ENCODE results near the gene WDR36. TPM values are rescaled to one million over a fixed set of nuclear protein-coding genes. Genes with fewer than 3 reads are reported as not detected.
A peak's percentile ranks its signal among the peaks of the same experiment; 100 is the strongest.

Gene WDR36
- total RNA-seq, 2 experiments from 2014 or later: 22.0 to 22.4 TPM

DNA sequence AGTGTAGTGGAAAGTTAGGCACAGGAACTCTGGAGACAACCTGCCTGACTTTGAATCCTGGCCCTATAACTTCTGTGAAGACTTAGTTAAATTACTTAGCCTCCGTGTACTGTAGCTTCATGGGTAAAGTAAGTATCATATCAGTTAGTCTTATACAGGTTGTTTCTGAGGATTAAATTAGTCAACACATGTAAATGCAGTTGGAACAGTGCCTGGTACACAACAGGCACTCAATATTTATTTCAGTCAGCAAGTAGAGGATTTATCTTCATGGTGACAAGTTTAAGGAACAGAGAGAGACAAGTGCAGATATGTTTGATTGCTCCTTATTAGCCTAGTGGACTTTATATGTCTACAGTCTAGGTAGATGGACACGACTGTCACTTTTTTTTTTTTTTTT, 17.9 kb upstream of the WDR36 start:
- no peak overlapping the region for H3K27ac ChIP-seq (ENCODE audit: low read depth in 1 of 2, low read length in 2 of 2)
- DNase-seq (no peak), ATAC-seq (ENCODE audit: poor library complexity) (no peak)
- no peaks in the 10 kb centered on the region for H3K9me3 ChIP-seq (ENCODE audit: control insufficient read depth in 1 of 2, insufficient read depth in 1 of 2, low read length in 2 of 2)
- Mint-ChIP-seq H3K27ac (no peak overlapping the region), H3K9me3 (no peaks in the 10 kb centered on the region), H3K36me3 (ENCODE audit: low read depth) (no peaks in the 10 kb centered on the region), H3K4me3 (peak overlapping the region; percentile 85), H3K4me1 (ENCODE audit: low read depth) (peaks cover 32% of the 10 kb centered on the region), H3K27me3 (peaks cover 84% of the 10 kb centered on the region)
- POLR2A ChIA-PET: no interaction called here
- H3K4me3 ChIP-seq (ENCODE audit: low read length): no peak overlapping the region
- TF ChIP-seq CTCF (IDR thresholded peaks at IDR 0.05): no peak
- H3K36me3 ChIP-seq (ENCODE audit: insufficient read depth, low read length): no peaks in the 10 kb centered on the region
- CTCF ChIA-PET: no interaction called here
- peaks cover 23% of the 10 kb centered on the region for H3K4me1 ChIP-seq (ENCODE audit: insufficient read depth, low read length)
- intact Hi-C loops (cut with DNase I, micrococcal nuclease): no loop called here
- H3K27me3 ChIP-seq (ENCODE audit: control insufficient read depth in 1 of 2, insufficient read depth in 2 of 2, low read length in 2 of 2): peaks cover 41 to 66% of the 10 kb centered on the region in 2 experiments

DNA sequence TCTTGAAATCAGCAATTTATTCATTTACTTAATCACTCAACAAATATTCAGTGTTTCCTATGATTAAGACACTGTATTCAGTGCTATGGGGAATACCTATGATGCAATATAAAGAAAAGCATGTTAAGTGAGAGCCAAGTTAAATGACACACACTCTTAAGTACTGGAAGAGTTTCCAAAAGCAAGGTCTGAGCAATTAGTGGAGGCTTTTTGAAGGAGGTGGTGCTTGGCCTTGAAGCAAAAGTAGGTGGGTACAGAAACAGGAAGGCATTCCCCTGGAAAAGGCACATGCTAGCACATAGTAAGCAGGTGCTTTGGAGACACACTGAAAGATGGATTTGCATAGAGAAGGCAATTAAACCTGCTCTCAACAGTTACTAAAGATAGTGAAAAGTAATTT, 16.6 kb upstream of the WDR36 start:
- Mint-ChIP-seq H3K27me3 (peaks cover 80% of the 10 kb centered on the region), H3K4me1 (ENCODE audit: low read depth) (peaks cover 24% of the 10 kb centered on the region), H3K9me3 (no peaks in the 10 kb centered on the region), H3K4me3 (no peak overlapping the region), H3K36me3 (ENCODE audit: low read depth) (no peaks in the 10 kb centered on the region), H3K27ac (no peak overlapping the region)
- no peak overlapping the region for H3K4me3 ChIP-seq (ENCODE audit: low read length)
- no peak for TF ChIP-seq CTCF (IDR thresholded peaks at IDR 0.05)
- no peaks in the 10 kb centered on the region for H3K9me3 ChIP-seq (ENCODE audit: control insufficient read depth in 1 of 2, insufficient read depth in 1 of 2, low read length in 2 of 2)
- peaks cover 17% of the 10 kb centered on the region for H3K4me1 ChIP-seq (ENCODE audit: insufficient read depth, low read length)
- H3K27ac ChIP-seq (ENCODE audit: low read depth in 1 of 2, low read length in 2 of 2): no peak overlapping the region
- DNase-seq: no peak
- intact Hi-C loops (cut with DNase I, micrococcal nuclease): no loop called here
- CTCF ChIA-PET: no interaction called here
- ATAC-seq (ENCODE audit: poor library complexity): no peak
- POLR2A ChIA-PET: no interaction called here
- peaks cover 28 to 53% of the 10 kb centered on the region in 2 experiments for H3K27me3 ChIP-seq (ENCODE audit: control insufficient read depth in 1 of 2, insufficient read depth in 2 of 2, low read length in 2 of 2)
- H3K36me3 ChIP-seq (ENCODE audit: insufficient read depth, low read length): no peaks in the 10 kb centered on the region

DNA sequence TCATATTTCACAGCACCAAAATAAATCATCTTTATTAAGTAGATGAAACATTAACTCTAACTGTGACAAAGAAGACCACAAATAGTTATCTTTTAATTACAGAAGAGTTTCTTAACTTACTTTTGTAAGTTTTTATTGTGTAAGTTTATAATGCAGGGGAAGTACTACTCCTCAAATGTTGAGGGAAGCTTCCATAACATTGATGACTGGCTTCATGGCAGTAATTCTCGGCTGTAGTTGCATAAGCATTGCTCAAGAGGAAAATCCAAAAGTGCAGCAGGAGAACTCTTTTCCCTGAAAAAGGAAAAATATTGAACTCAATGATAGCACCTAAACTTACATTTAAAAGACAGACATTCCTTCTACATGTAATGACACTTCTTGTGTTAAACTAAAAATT, 16.1 kb upstream of the WDR36 start:
- Histone ChIP-seq H3K27me3 (ENCODE audit: control insufficient read depth in 1 of 2, insufficient read depth in 2 of 2, low read length in 2 of 2) (peaks cover 22 to 47% of the 10 kb centered on the region in 2 experiments), H3K36me3 (ENCODE audit: insufficient read depth, low read length) (no peaks in the 10 kb centered on the region), H3K4me3 (ENCODE audit: low read length) (no peak overlapping the region), H3K4me1 (ENCODE audit: insufficient read depth, low read length) (peaks cover 11% of the 10 kb centered on the region), H3K9me3 (ENCODE audit: control insufficient read depth in 1 of 2, insufficient read depth in 1 of 2, low read length in 2 of 2) (no peaks in the 10 kb centered on the region), H3K27ac (ENCODE audit: low read depth in 1 of 2, low read length in 2 of 2) (no peak overlapping the region)
- ChIA-PET POLR2A (no interaction called here), CTCF (no interaction called here)
- no peak for TF ChIP-seq CTCF (IDR thresholded peaks at IDR 0.05)
- no peak overlapping the region for H3K4me3 Mint-ChIP-seq
- H3K27ac Mint-ChIP-seq: no peak overlapping the region
- no peaks in the 10 kb centered on the region for H3K36me3 Mint-ChIP-seq (ENCODE audit: low read depth)
- H3K9me3 Mint-ChIP-seq: no peaks in the 10 kb centered on the region
- intact Hi-C loops (cut with DNase I, micrococcal nuclease): no loop called here
- H3K27me3 Mint-ChIP-seq: peaks cover 78% of the 10 kb centered on the region
- ATAC-seq (ENCODE audit: poor library complexity) (no peak), DNase-seq (no peak)
- peaks cover 19% of the 10 kb centered on the region for H3K4me1 Mint-ChIP-seq (ENCODE audit: low read depth)
